VCaP (cell line): ENCODE data around the gene EMILIN1.
A peak's percentile ranks its signal among the peaks of the same experiment; 100 is the strongest.

Experiments used
- H3K27ac ChIP-seq: fragments of 450-650 bp; 2 replicates; pipeline ENCODE4 v1.5.1; 2017
- CTCF ChIP-seq: fragments of 450-650 bp; conservative IDR thresholded peaks from 2 replicates; pipeline ENCODE4 v1.5.1; 2017; ENCODE audit warnings: mild to moderate bottlenecking, moderate library complexity

EMILIN1 gene

GRCh38 chr2:27050281-27050995 lies 28.0 kb upstream of the EMILIN1 start:
- TF ChIP-seq CTCF: peak; percentile 41
- peak overlapping the region; percentile 85 for H3K27ac ChIP-seq

- H3K27ac ChIP-seq: peak within 1 kb of the TSS; percentile 85
- no peak for TF ChIP-seq CTCF
Measured at GRCh38 chr2:27050996-27051901, 27.2 kb upstream of the EMILIN1 start, which contains the start of gene AGBL5. Gene AGBL5, plus strand, starts transcription at chr2:27051668. Its CDS starts 1,291 bp downstream, at chr2:27052959.

GRCh38 chr2:27051902-27052645 lies 26.3 kb upstream of the EMILIN1 start:
- TF ChIP-seq CTCF: no peak
- peak overlapping the region; percentile 85 for H3K27ac ChIP-seq

- no peak overlapping the region for H3K27ac ChIP-seq
- no peak for TF ChIP-seq CTCF
Measured at GRCh38 chr2:27053321-27053720, 25.1 kb upstream of the EMILIN1 start.

GRCh38 chr2:27053776-27054175 lies 24.6 kb upstream of the EMILIN1 start:
- TF ChIP-seq CTCF: no peak
- H3K27ac ChIP-seq: no peak overlapping the region

GRCh38 chr2:27054721-27055120 lies 23.7 kb upstream of the EMILIN1 start:
- no peak for TF ChIP-seq CTCF

GRCh38 chr2:27057184-27057583 lies 21.2 kb upstream of the EMILIN1 start:
- no peak for TF ChIP-seq CTCF
- H3K27ac ChIP-seq: no peak overlapping the region

More at GRCh38 chr2:27054721-27055120, 23.7 kb upstream of the EMILIN1 start:
- H3K27ac ChIP-seq: no peak overlapping the region
